K562 treated with DMSO at 1 percent for 24 hours (cell line): ENCODE results near the gene CD320. TPM values are rescaled to one million over a fixed set of nuclear protein-coding genes. Genes with fewer than 3 reads are reported as not detected.

Source experiments
- total RNA-seq: library from RNA; unstranded; fragments of 300-600 nt; gene quantifications from 2 replicates; pipeline ENCODE4 v1.2.3, GENCODE V29; 2022; ENCODE audit warnings: low read depth; ENCODE audit not compliant: insufficient read depth

Gene CD320
- 73.0 and 73.3 TPM in 2 replicates for total RNA-seq

GRCh38 chr19:8307965-8308866 lies at the start of gene CD320:
Gene CD320, minus strand, starts transcription at chr19:8308358. Its CDS starts 68 bp downstream, at chr19:8308290.

DNA sequence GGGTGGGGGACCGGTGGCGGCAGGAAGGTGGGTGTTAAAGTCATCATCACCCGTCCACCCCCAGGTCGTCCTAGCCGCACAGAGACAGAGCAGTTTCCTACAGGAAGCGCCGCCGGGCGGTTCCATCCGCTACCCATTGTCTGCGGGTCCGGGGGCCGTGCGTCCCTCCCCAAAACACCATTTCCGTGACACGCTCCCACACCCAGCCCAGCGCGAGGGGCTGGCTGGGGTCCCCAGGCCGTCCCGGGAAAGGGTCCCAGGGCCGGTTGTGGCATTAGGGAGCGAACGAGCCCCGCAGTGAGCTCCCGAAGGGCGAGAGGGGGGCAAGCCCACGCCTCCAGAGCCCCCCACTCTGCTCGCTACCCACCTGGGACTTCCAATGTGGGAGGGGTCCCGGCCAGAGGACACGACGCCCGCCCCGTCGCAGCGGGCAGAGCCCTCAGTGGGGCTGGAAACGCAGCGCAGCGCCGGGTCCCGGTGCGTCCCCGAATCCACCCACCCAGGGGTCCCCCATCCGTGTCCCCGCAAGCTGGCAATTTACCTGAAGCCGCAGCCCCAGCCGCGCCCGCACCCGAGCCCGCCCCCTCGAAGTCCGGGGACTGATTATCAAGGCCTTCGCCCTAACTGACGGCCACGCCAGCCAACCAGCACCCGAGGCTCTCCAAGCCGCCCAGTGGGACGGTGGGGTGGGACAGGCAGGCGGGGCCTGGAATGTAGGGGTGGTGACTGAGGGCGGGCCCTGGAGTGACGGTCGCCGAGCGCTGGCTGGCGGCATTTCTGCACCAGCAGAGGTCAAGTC lies 34.7 kb upstream of the CD320 start, which contains the start of gene KANK3:
TSS of gene KANK3 (minus strand) at position 579 of the 799 bp plus-strand sequence. CDS start 5,434 bp downstream, outside the sequence.

GRCh38 chr19:8321067-8321985 lies 13.2 kb upstream of the CD320 start, which contains the start of the genes NDUFA7 and RPS28:
Gene NDUFA7, minus strand, starts transcription at chr19:8321375. Its CDS starts 17 bp downstream, at chr19:8321358.
Gene RPS28, plus strand, starts transcription at chr19:8321496. Its CDS starts 35 bp downstream, at chr19:8321531.

Other genes with a start within 250 kb of the CD320 start
- gene FBN3, start 158.8 kb downstream of the CD320 start, total RNA-seq: 0.08 and 0.12 TPM in 2 replicates
- gene CERS4, start 99.0 kb downstream of the CD320 start, total RNA-seq: 12.2 and 19.7 TPM in 2 replicates
- gene NDUFA7, start 13.0 kb upstream of the CD320 start, total RNA-seq: 144 and 170 TPM in 2 replicates
- gene RPS28, start 13.1 kb upstream of the CD320 start, total RNA-seq: 3,035 and 3,232 TPM in 2 replicates
- 1.5 and 1.6 TPM in 2 replicates for gene KANK3, start 34.9 kb upstream of the CD320 start, total RNA-seq
- gene ANGPTL4, start 55.8 kb upstream of the CD320 start, total RNA-seq: 1.9 and 2.6 TPM in 2 replicates
- gene RAB11B, start 82.0 kb upstream of the CD320 start, total RNA-seq: 141 and 162 TPM in 2 replicates
- 47.1 and 48.6 TPM in 2 replicates for gene MARCHF2, start 104.9 kb upstream of the CD320 start, total RNA-seq
- 466 and 500 TPM in 2 replicates for gene HNRNPM, start 136.6 kb upstream of the CD320 start, total RNA-seq
- 0.09 and 0.38 TPM in 2 replicates for gene PRAM1, start 194.3 kb upstream of the CD320 start, total RNA-seq
- gene ZNF414, start 205.8 kb upstream of the CD320 start, total RNA-seq: 19.0 and 22.5 TPM in 2 replicates